A549 (cell line): ENCODE results near the gene CANT1. TPM values are rescaled to one million over a fixed set of nuclear protein-coding genes. Genes with fewer than 3 reads are reported as not detected.

Source experiments
- ATAC-seq, 2 experiments: fragments of 200-7000 bp in 1 of 2; fragments of >200 bp in 1 of 2; cut with Nextera tagmentation in 1 of 2; cut with Tn5 transposase in 1 of 2; 3 replicates each; pipeline versions ENCODE4 v1.8.0 to v1.9.1; 2018 to 2020; ENCODE audit warnings: mild to moderate bottlenecking in 1 of 2, moderate library complexity in 1 of 2
- CTCF ChIA-PET: fragments of 300-600 bp; sonication (Branson Sonifier 250); formaldehyde crosslinking; extraction: SDS; loops from one replicate; lab custom pipeline; 2021; ENCODE audit warnings: antibody characterized with exemption, inconsistent platforms; lab: Yijun Ruan, JAX
- POLR2A ChIA-PET: fragments of 350-600 bp; formaldehyde crosslinking; extraction: SDS; loops from one replicate; lab custom pipeline; 2021; ENCODE audit warnings: antibody characterized with exemption, inconsistent platforms; lab: Yijun Ruan, JAX
- DNase-seq, 2 experiments: peaks; one replicate each; pipeline versions ENCODE4 v3.0.0 to v3.0.0-alpha.2; 2011 to 2016; ENCODE audit warnings: low read depth in 1 of 2, low spot score in 1 of 2
- FAIRE-seq: peaks from 2 replicates; lab custom pipeline; 2011; peaks lifted over from hg19 to GRCh38; lab: Jason Lieb, UNC
- H3K27ac ChIP-seq, 2 experiments: fragments of >200 bp; sonication (Bioruptor Twin); formaldehyde crosslinking; 3 replicates each; pipeline ENCODE4 v1.5.1; 2016 to 2017
- H3K4me1 ChIP-seq: fragments of >200 bp; sonication (Bioruptor Twin); formaldehyde crosslinking; 3 replicates; pipeline ENCODE4 v1.6.1; 2016
- H3K4me2 ChIP-seq: fragments of >200 bp; sonication (Bioruptor Twin); formaldehyde crosslinking; 3 replicates; pipeline ENCODE4 v1.6.1; 2016
- H3K4me3 ChIP-seq: fragments of >200 bp; sonication (Bioruptor Twin); formaldehyde crosslinking; 3 replicates; pipeline ENCODE4 v1.5.1; 2016
- H3K9me3 ChIP-seq: fragments of >200 bp; sonication (Bioruptor Twin); formaldehyde crosslinking; 3 replicates; pipeline ENCODE4 v1.6.1; 2016
- BCL3 ChIP-seq: fragments of >200 bp; sonication (Bioruptor Twin); formaldehyde crosslinking; IDR thresholded peaks from 3 replicates; pipeline ENCODE4 v1.6.1; 2016
- BHLHE40 ChIP-seq: IDR thresholded peaks from 2 replicates; pipeline ENCODE4 v1.6.1; 2012; ENCODE audit warnings: low read depth, low read length, inconsistent platforms
- CBX2 ChIP-seq: fragments of 200-600 bp; sonication (generic); IDR thresholded peaks from 2 replicates; pipeline ENCODE4 v1.6.1; 2016; ENCODE audit warnings: low read depth, mild to moderate bottlenecking, borderline replicate concordance
- CBX8 ChIP-seq: fragments of 200-600 bp; sonication (generic); IDR thresholded peaks from 2 replicates; pipeline ENCODE4 v1.6.1; 2016
- CEBPB ChIP-seq, 2 experiments: fragments of >200 bp in 1 of 2; sonication (Bioruptor Twin) in 1 of 2; formaldehyde crosslinking in 1 of 2; IDR thresholded peaks; 2 replicates each; pipeline ENCODE4 v1.6.1; 2012 to 2016
- CHD2 ChIP-seq: fragments of 150-350 bp; IDR thresholded peaks from 2 replicates; pipeline ENCODE4 v1.6.1; 2014; ENCODE audit warnings: low read length; ENCODE audit not compliant: partially characterized antibody
- CHD4 ChIP-seq: fragments of 200-600 bp; sonication (generic); IDR thresholded peaks from 2 replicates; pipeline ENCODE4 v1.6.1; 2016; ENCODE audit warnings: antibody characterized with exemption, mild to moderate bottlenecking, borderline replicate concordance
- CTCF ChIP-seq: fragments of >200 bp; sonication (Bioruptor Twin); formaldehyde crosslinking; IDR thresholded peaks from 3 replicates; pipeline ENCODE4 v1.5.1; 2016
- EP300 ChIP-seq, 2 experiments: fragments of >200 bp; sonication (Bioruptor Twin); formaldehyde crosslinking; IDR thresholded peaks; 2 replicates in 1 of 2; 3 replicates in 1 of 2; pipeline ENCODE4 v1.6.1; 2016 to 2017
- FOSB ChIP-seq: fragments of 250-450 bp; sonication (Bioruptor Pico); IDR thresholded peaks from 2 replicates; pipeline ENCODE4 v1.5.0; 2020; ENCODE audit warnings: mild to moderate bottlenecking, moderate library complexity
- FOXS1 ChIP-seq: fragments of 250-450 bp; sonication (Bioruptor Pico); IDR thresholded peaks from 2 replicates; pipeline ENCODE4 v1.5.0; 2020; ENCODE audit warnings: mild to moderate bottlenecking, moderate library complexity
- HDAC2 ChIP-seq: fragments of 200-600 bp; sonication (generic); IDR thresholded peaks from 2 replicates; pipeline ENCODE4 v1.6.1; 2016
- HMGXB4 ChIP-seq: fragments of 250-450 bp; sonication (Bioruptor Pico); IDR thresholded peaks from 2 replicates; pipeline ENCODE4 v1.5.0; 2021; ENCODE audit warnings: mild to moderate bottlenecking, moderate library complexity, borderline replicate concordance
- HOXA7 ChIP-seq: fragments of 250-450 bp; sonication (Bioruptor Pico); IDR thresholded peaks from 2 replicates; pipeline ENCODE4 v1.5.0; 2020; ENCODE audit warnings: mild to moderate bottlenecking, moderate library complexity
- HOXB5 ChIP-seq: fragments of 250-450 bp; sonication (Bioruptor Pico); IDR thresholded peaks from 2 replicates; pipeline ENCODE4 v1.5.0; 2020; ENCODE audit warnings: mild to moderate bottlenecking, moderate library complexity
- JUN ChIP-seq, 2 experiments: fragments of >200 bp; sonication (Bioruptor Twin); formaldehyde crosslinking; IDR thresholded peaks; 2 replicates in 1 of 2; 3 replicates in 1 of 2; pipeline ENCODE4 v1.6.1; 2016 to 2017
- JUNB ChIP-seq: fragments of >200 bp; sonication (Bioruptor Twin); formaldehyde crosslinking; IDR thresholded peaks from 2 replicates; pipeline ENCODE4 v1.6.1; 2016
- KDM5A ChIP-seq: fragments of 200-600 bp; sonication (generic); IDR thresholded peaks from 2 replicates; pipeline ENCODE4 v1.6.1; 2016; ENCODE audit warnings: antibody characterized with exemption, mild to moderate bottlenecking
- MAFK ChIP-seq: fragments of 450-650 bp; IDR thresholded peaks from 2 replicates; pipeline ENCODE4 v1.6.1; 2014; ENCODE audit not compliant: partially characterized antibody
- MAZ ChIP-seq: fragments of 150-350 bp; IDR thresholded peaks from 2 replicates; pipeline ENCODE4 v1.6.1; 2014; ENCODE audit warnings: antibody characterized with exemption, low read depth, low read length, borderline replicate concordance
- MYC ChIP-seq: IDR thresholded peaks from 2 replicates; pipeline ENCODE4 v1.6.1; 2012; ENCODE audit warnings: mild to moderate bottlenecking, inconsistent platforms, low read length, improper control_type of control experiment, borderline replicate concordance
- NFE2L2 ChIP-seq: fragments of 150-350 bp; conservative IDR thresholded peaks from 2 replicates; pipeline ENCODE4 v1.6.1; 2014; ENCODE audit warnings: low read length
- NPAS2 ChIP-seq: fragments of 250-450 bp; sonication (Bioruptor Pico); IDR thresholded peaks from 2 replicates; pipeline ENCODE4 v1.8.0; 2022; ENCODE audit warnings: mild to moderate bottlenecking, moderate library complexity, borderline replicate concordance
- NR3C1 ChIP-seq: fragments of >200 bp; sonication (Bioruptor Twin); formaldehyde crosslinking; IDR thresholded peaks from 3 replicates; pipeline ENCODE4 v1.6.1; 2017
- PHF8 ChIP-seq: fragments of 200-600 bp; sonication (generic); IDR thresholded peaks from 2 replicates; pipeline ENCODE4 v1.6.1; 2016; ENCODE audit warnings: low read depth, mild to moderate bottlenecking, antibody characterized with exemption, moderate library complexity, borderline replicate concordance
- POLR2AphosphoS2 ChIP-seq: conservative IDR thresholded peaks from 2 replicates; pipeline ENCODE4 v1.6.1; 2012; ENCODE audit warnings: low read length, improper control_type of control experiment, inconsistent platforms
- RAD21 ChIP-seq, 2 experiments: fragments of >200 bp in 1 of 2; sonication (Bioruptor Twin) in 1 of 2; formaldehyde crosslinking in 1 of 2; IDR thresholded peaks in 1 of 2; conservative IDR thresholded peaks in 1 of 2; 2 replicates in 1 of 2; 3 replicates in 1 of 2; pipeline ENCODE4 v1.6.1; 2012 to 2018; ENCODE audit warnings: inconsistent platforms in 1 of 2
- RFX5 ChIP-seq: fragments of 450-650 bp; IDR thresholded peaks from 2 replicates; pipeline ENCODE4 v1.7.1; 2014; ENCODE audit warnings: antibody characterized with exemption, mild to moderate bottlenecking, moderate library complexity
- RNF2 ChIP-seq: fragments of 200-600 bp; sonication (generic); IDR thresholded peaks from 2 replicates; pipeline ENCODE4 v1.6.1; 2016; ENCODE audit warnings: low read depth, mild to moderate bottlenecking, antibody characterized with exemption, moderate library complexity, borderline replicate concordance
- SMC3 ChIP-seq: fragments of >200 bp; sonication (Bioruptor Twin); formaldehyde crosslinking; IDR thresholded peaks from 3 replicates; pipeline ENCODE4 v1.6.1; 2018; ENCODE audit warnings: inconsistent platforms
- ZC3H11A ChIP-seq: fragments of 450-650 bp; IDR thresholded peaks from 2 replicates; pipeline ENCODE4 v1.6.1; 2014; ENCODE audit warnings: antibody characterized with exemption, mild to moderate bottlenecking
- WGBS: methylation state at CpG from one replicate; pipeline ENCODE4 v1.1.6; 2017; ENCODE audit errors: missing lambda C conversion rate; 5-methylcytosine and 5-hydroxymethylcytosine counted together
- polyA plus RNA-seq, 4 experiments: library from polyadenylated mRNA; depleted of rRNA in 3 of 4; stranded (reverse); fragments of >200 nt; fragmentation: RNase III in 1 of 4; extraction: RNeasy Plus Mini Kit Qiagen cat#74134 plus additional on column Dnase treatment in 1 of 4; gene quantifications; 2 replicates in 3 of 4; 3 replicates in 1 of 4; pipeline ENCODE4 v1.2.3, GENCODE V29; 2011 to 2017

CANT1 gene
- polyA plus RNA-seq, 2 of the 4 experiments (the other 2 are of a cell fraction), result 65.5 to 67.6 TPM

GRCh38 chr17:79046916-79047280 lies 37.3 kb upstream of the CANT1 start:
- FAIRE-seq (no peak), DNase-seq (no peak)
- no peaks in the 10 kb centered on the region for H3K9me3 ChIP-seq
- 83% methylated on average over 15 of the region's 15 CpGs for WGBS
- no peak for TF ChIP-seq CEBPB (IDR thresholded peaks at IDR 0.05)
- TF ChIP-seq HDAC2, result no peak
- no peak for TF ChIP-seq POLR2AphosphoS2
- no peak for TF ChIP-seq BCL3
- TF ChIP-seq NR3C1, result no peak
- no peak for TF ChIP-seq NFE2L2
- TF ChIP-seq CBX2, result no peak
- TF ChIP-seq CBX8, result no peak
- TF ChIP-seq CHD4, result no peak
- no peak for TF ChIP-seq HOXB5
- no peak for TF ChIP-seq HMGXB4 (CRISPR knock-in tag)
- TF ChIP-seq RFX5, result no peak
- TF ChIP-seq EP300 (IDR thresholded peaks at IDR 0.05), result no peak
- TF ChIP-seq HOXA7 (CRISPR knock-in tag), result no peak
- no peak for TF ChIP-seq PHF8
- no peak for TF ChIP-seq MAFK
- no peak for TF ChIP-seq RNF2
- no peak for TF ChIP-seq JUN (IDR thresholded peaks at IDR 0.05)
- no peak for TF ChIP-seq NPAS2 (CRISPR knock-in tag)
- TF ChIP-seq, all 56 proteins: peak for 0
- no peak overlapping the region for H3K4me2 ChIP-seq
- H3K4me1 ChIP-seq, result peaks cover 5% of the 10 kb centered on the region; the same call in 2 of the 3 replicates
- ATAC-seq, result no peak
- POLR2A ChIA-PET, result no interaction called here
- no peak overlapping the region for H3K4me3 ChIP-seq
- CTCF ChIA-PET, result interaction anchor here (0.7 to 11.9 kb wide), 7 partner anchors 14 to 393 kb away, joined by 6 to 289 read pairs (median 29); no protein-coding TSS in a partner anchor
- no peak overlapping the region for H3K27ac ChIP-seq

GRCh38 chr17:79046197-79046915 lies 36.8 kb upstream of the CANT1 start:
- no peak for TF ChIP-seq CHD4
- no peak for TF ChIP-seq CBX8
- no peak for TF ChIP-seq KDM5A
- no peak for TF ChIP-seq FOSB (CRISPR knock-in tag)
- TF ChIP-seq EP300 (IDR thresholded peaks at IDR 0.05), result no peak
- TF ChIP-seq, all 56 proteins: peak for 0
- Histone ChIP-seq H3K4me3 (no peak overlapping the region), H3K9me3 (no peaks in the 10 kb centered on the region), H3K27ac (no peak overlapping the region), H3K4me1 (peaks cover 6% of the 10 kb centered on the region; the same call in 2 of the 3 replicates), H3K4me2 (no peak overlapping the region)
- DNase-seq (no peak), ATAC-seq (peak in 1 of 2 experiments; percentile 2; a peak in 1 of 6 replicates), FAIRE-seq (no peak)
- ChIA-PET POLR2A (interaction anchor here (1.5 kb wide), 1 partner anchor 28 kb away, joined by 3 read pairs; the partner anchor contains the start of gene ENGASE), CTCF (interaction anchor here (0.6 to 11.9 kb wide), 38 partner anchors 8 to 665 kb away, joined by 3 to 289 read pairs (median 6); partner anchors contain the start of genes CANT1 and ENGASE)
- WGBS, result 64% methylated on average over 25 of the region's 25 CpGs

DNA sequence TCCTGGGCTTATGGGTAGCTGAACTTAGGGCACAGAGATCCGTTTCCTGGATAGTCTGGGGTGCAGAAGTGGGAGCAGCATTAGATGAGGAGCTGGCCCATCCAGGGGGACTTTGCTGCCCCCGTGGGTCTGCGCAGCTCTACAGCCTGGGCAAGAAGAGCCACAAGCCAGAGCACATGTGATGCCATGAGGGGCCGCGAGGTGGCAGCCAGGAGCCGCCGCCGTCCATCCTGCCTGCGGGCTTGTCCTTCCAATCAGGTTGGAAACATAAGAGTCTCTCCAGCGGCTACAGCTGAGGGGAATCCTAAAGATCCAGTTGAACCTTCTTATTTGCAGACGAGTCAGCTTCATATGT lies 36.3 kb upstream of the CANT1 start:
- Histone ChIP-seq H3K4me2 (no peak overlapping the region), H3K9me3 (no peaks in the 10 kb centered on the region), H3K27ac (no peak overlapping the region), H3K4me3 (no peak overlapping the region), H3K4me1 (peaks cover 6% of the 10 kb centered on the region; the same call in 2 of the 3 replicates)
- CTCF ChIA-PET, result interaction anchor here (0.6 to 11.9 kb wide), 43 partner anchors 9 to 665 kb away, joined by 3 to 289 read pairs (median 5); partner anchors contain the start of genes CANT1 and ENGASE
- FAIRE-seq (peak; percentile 97), ATAC-seq (peak; percentile 73 to 88), DNase-seq (peak; percentile 78 to 89)
- POLR2A ChIA-PET, result interaction anchor here (1.2 to 1.5 kb wide), 2 partner anchors 9 to 29 kb away, joined by 3 read pairs; partner anchors contain the start of gene ENGASE
- whole genome bisulfite sequencing, result 4% methylated on average over 11 of the region's 11 CpGs
- TF ChIP-seq FOXS1 (CRISPR knock-in tag) (no peak), CHD2 (no peak), JUNB (no peak), CEBPB (IDR thresholded peaks at IDR 0.05) (no peak), MAZ (no peak), MAFK (no peak), JUN (IDR thresholded peaks at IDR 0.05) (no peak), ZC3H11A (no peak), CTCF (peak; percentile 92), BHLHE40 (no peak), RAD21 (conservative IDR thresholded peaks at IDR 0.05 in 1 of 2, IDR thresholded peaks at IDR 0.05 in 1 of 2) (peak; percentile 83), CBX8 (no peak), SMC3 (peak; percentile 81), MYC (peak; percentile 64; the same call in 1 of the 2 replicates)
